Gastrocnemius medialis (tissue), 4 donors: ENCODE data around the gene GNG2.

Source experiments
- CTCF ChIP-seq, 5 experiments: fragments of 450-650 bp in 3 of 5; fragments of 200-600 bp in 2 of 5; sonication (generic) in 2 of 5; IDR thresholded peaks in 4 of 5; conservative IDR thresholded peaks in 1 of 5; 1 replicate in 4 of 5; 2 replicates in 1 of 5; pipeline ENCODE4 v1.5.1; 2016 to 2019; ENCODE audit warnings: antibody characterized with exemption in 5 of 5, mild to moderate bottlenecking in 3 of 5, moderate library complexity in 3 of 5
- POLR2A ChIP-seq, 2 donors: fragments of 450-650 bp; IDR thresholded peaks; one replicate each; pipeline ENCODE4 v1.6.1; 2017; ENCODE audit warnings: antibody characterized with exemption in 2 of 2, mild to moderate bottlenecking in 2 of 2, moderate library complexity in 2 of 2

- TF ChIP-seq POLR2A (IDR thresholded peaks at IDR 0.05) (no peak), CTCF (IDR thresholded peaks at IDR 0.05 in 4 of 5, conservative IDR thresholded peaks at IDR 0.05 in 1 of 5) (no peak)
These were observed 9.1 kb downstream of the GNG2 start for GRCh38 chr14:51869411-51870100.
